PFSK-1 (cell line): ENCODE measurements around the gene ZBTB7A.

Source experiments
- FOXP2 ChIP-seq: optimal IDR thresholded peaks from 2 replicates; pipeline ENCODE3; 2011; ENCODE audit warnings: borderline replicate concordance, control low read depth, inconsistent platforms; ENCODE audit not compliant: insufficient read depth; ENCODE audit errors: extremely low read length, extremely low read depth
- POLR2AphosphoS5 ChIP-seq: IDR thresholded peaks from 2 replicates; pipeline ENCODE4 v1.6.1; 2012; ENCODE audit warnings: low read depth, mild to moderate bottlenecking, control low read depth, low read length, moderate library complexity
- SIN3A ChIP-seq: IDR thresholded peaks from 2 replicates; pipeline ENCODE4 v1.6.1; 2012; ENCODE audit warnings: mild to moderate bottlenecking, low read length, moderate library complexity, borderline replicate concordance; ENCODE audit not compliant: insufficient read depth
- TAF1 ChIP-seq: IDR thresholded peaks from 2 replicates; pipeline ENCODE4 v1.6.1; 2012; ENCODE audit warnings: low read length, control low read depth, borderline replicate concordance; ENCODE audit not compliant: insufficient read depth
- TF ChIP-seq, protein P1 (sequence below), 2 experiments: IDR thresholded peaks; 2 replicates each; pipeline versions ENCODE4 v1.6.1 to v1.8.0; 2011 to 2012; ENCODE audit warnings: low read depth in 2 of 2, low read length in 2 of 2, control low read depth in 1 of 2, inconsistent platforms in 1 of 2, mild to moderate bottlenecking in 1 of 2, moderate library complexity in 1 of 2; ENCODE audit not compliant: insufficient read depth in 1 of 2

Gene ZBTB7A

GRCh38 chr19:4007021-4007835 is 59.5 kb downstream of the ZBTB7A start, which contains the start of gene PIAS4:
TSS of gene PIAS4 (plus strand) at chr19:4007736. CDS start at chr19:4007761, 25 bp downstream.
- TF ChIP-seq TAF1 (0 out of 2 replicates have a peak, but pooled peaks have one; percentile 42), SIN3A (no peak), FOXP2 (peak; percentile 50)
- TF ChIP-seq, protein P1, sequence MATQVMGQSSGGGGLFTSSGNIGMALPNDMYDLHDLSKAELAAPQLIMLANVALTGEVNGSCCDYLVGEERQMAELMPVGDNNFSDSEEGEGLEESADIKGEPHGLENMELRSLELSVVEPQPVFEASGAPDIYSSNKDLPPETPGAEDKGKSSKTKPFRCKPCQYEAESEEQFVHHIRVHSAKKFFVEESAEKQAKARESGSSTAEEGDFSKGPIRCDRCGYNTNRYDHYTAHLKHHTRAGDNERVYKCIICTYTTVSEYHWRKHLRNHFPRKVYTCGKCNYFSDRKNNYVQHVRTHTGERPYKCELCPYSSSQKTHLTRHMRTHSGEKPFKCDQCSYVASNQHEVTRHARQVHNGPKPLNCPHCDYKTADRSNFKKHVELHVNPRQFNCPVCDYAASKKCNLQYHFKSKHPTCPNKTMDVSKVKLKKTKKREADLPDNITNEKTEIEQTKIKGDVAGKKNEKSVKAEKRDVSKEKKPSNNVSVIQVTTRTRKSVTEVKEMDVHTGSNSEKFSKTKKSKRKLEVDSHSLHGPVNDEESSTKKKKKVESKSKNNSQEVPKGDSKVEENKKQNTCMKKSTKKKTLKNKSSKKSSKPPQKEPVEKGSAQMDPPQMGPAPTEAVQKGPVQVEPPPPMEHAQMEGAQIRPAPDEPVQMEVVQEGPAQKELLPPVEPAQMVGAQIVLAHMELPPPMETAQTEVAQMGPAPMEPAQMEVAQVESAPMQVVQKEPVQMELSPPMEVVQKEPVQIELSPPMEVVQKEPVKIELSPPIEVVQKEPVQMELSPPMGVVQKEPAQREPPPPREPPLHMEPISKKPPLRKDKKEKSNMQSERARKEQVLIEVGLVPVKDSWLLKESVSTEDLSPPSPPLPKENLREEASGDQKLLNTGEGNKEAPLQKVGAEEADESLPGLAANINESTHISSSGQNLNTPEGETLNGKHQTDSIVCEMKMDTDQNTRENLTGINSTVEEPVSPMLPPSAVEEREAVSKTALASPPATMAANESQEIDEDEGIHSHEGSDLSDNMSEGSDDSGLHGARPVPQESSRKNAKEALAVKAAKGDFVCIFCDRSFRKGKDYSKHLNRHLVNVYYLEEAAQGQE (IDR thresholded peaks at IDR 0.05; ENCODE audit: insufficient read depth in 1 of 2, low read depth in 2 of 2, low read length in 2 of 2): 0 out of 4 replicates have a peak, but pooled peaks have one; percentile 4 to 5

- no peak for TF ChIP-seq FOXP2
- TF ChIP-seq, protein P1 (IDR thresholded peaks at IDR 0.05; ENCODE audit: insufficient read depth in 1 of 2, low read depth in 2 of 2, low read length in 2 of 2): no peak
- no peak for TF ChIP-seq TAF1
- TF ChIP-seq POLR2AphosphoS5: no peak
- no peak for TF ChIP-seq SIN3A
Observed at GRCh38 chr19:3995607-3996006, 71.1 kb downstream of the ZBTB7A start.
